Lower lobe of right lung (tissue), 2 donors: ENCODE results near the gene ADAM19. TPM values are rescaled to one million over a fixed set of nuclear protein-coding genes. Genes with fewer than 3 reads are reported as not detected.

Experiments
- ATAC-seq, 2 donors: fragments of 200-7000 bp; cut with Tn5 transposase; one replicate each; pipeline ENCODE4 v1.9.1; 2020 to 2022; ENCODE audit warnings: mild to moderate bottlenecking in 2 of 2, moderate library complexity in 2 of 2
- DNase-seq: peaks from one replicate; pipeline ENCODE4 v3.0.0-alpha.2; 2020
- H3K27ac ChIP-seq: fragments of 200-600 bp; one replicate; pipeline ENCODE4 v1.8.0; 2022
- H3K27me3 ChIP-seq: fragments of 200-600 bp; one replicate; pipeline ENCODE4 v1.8.0; 2022; ENCODE audit warnings: low read depth
- H3K36me3 ChIP-seq: fragments of 200-600 bp; one replicate; pipeline ENCODE4 v1.8.0; 2022; ENCODE audit warnings: mild to moderate bottlenecking
- H3K4me1 ChIP-seq: fragments of 200-600 bp; one replicate; pipeline ENCODE4 v1.8.0; 2022
- H3K4me3 ChIP-seq: fragments of 200-600 bp; one replicate; pipeline ENCODE4 v1.8.0; 2022; ENCODE audit warnings: mild to moderate bottlenecking
- H3K9me3 ChIP-seq: fragments of 200-600 bp; one replicate; pipeline ENCODE4 v1.8.0; 2022
- CTCF ChIP-seq: fragments of 200-600 bp; IDR thresholded peaks from one replicate; pipeline ENCODE4 v1.8.0; 2022; ENCODE audit warnings: antibody characterized with exemption, mild to moderate bottlenecking
- intact Hi-C: fragments of 100-400 bp; cut with DNase I; formaldehyde crosslinking; loops from one replicate; pipeline ENCODE4 v1.11.0; 2022
- total RNA-seq: library from RNA; stranded (reverse); fragmentation: NEBNext Ultra II Directional; extraction: Animal tissue kit (Norgen Biotek cat#: 25700); gene quantifications from one replicate; pipeline ENCODE4 v1.2.1, GENCODE V29; 2021
- donor health status: DM: no; HTN: yes; CAD: no; lungs with severe emphysema.

ADAM19 gene
- total RNA-seq, 1 donor from 2014 or later = 12.0 TPM

GRCh38 chr5:157514974-157515373 is 60.6 kb downstream of the ADAM19 start:
- no peaks in the 10 kb centered on the region for H3K27me3 ChIP-seq
- ATAC-seq (no peak), DNase-seq (no peak)
- H3K4me3 ChIP-seq = no peak overlapping the region
- H3K9me3 ChIP-seq = no peaks in the 10 kb centered on the region
- no peak overlapping the region for H3K27ac ChIP-seq
- intact Hi-C loops = no loop called here
- peaks cover 20% of the 10 kb centered on the region for H3K4me1 ChIP-seq
- H3K36me3 ChIP-seq = peaks cover 16% of the 10 kb centered on the region
- TF ChIP-seq CTCF = no peak

GRCh38 chr5:157513182-157513581 is 62.4 kb downstream of the ADAM19 start:
- intact Hi-C loops = no loop called here
- ATAC-seq = no peak

GRCh38 chr5:157511651-157512644 is 63.6 kb downstream of the ADAM19 start:
- H3K9me3 ChIP-seq = no peaks in the 10 kb centered on the region
- no peak overlapping the region for H3K4me3 ChIP-seq
- intact Hi-C loops = no loop called here
- peak; percentile 84 to 88 for ATAC-seq
- H3K4me1 ChIP-seq = peaks cover 16% of the 10 kb centered on the region
- no peak for TF ChIP-seq CTCF
- H3K27ac ChIP-seq = peak overlapping the region; percentile 33
- peaks cover 16% of the 10 kb centered on the region for H3K36me3 ChIP-seq
- no peaks in the 10 kb centered on the region for H3K27me3 ChIP-seq
- DNase-seq = peak; percentile 78

More at GRCh38 chr5:157513182-157513581, 62.4 kb downstream of the ADAM19 start:
- no peaks in the 10 kb centered on the region for H3K27me3 ChIP-seq
- no peak overlapping the region for H3K27ac ChIP-seq
- no peak for DNase-seq
- H3K4me3 ChIP-seq = no peak overlapping the region
- H3K4me1 ChIP-seq = peaks cover 20% of the 10 kb centered on the region
- H3K36me3 ChIP-seq = peaks cover 16% of the 10 kb centered on the region
- no peaks in the 10 kb centered on the region for H3K9me3 ChIP-seq
- TF ChIP-seq CTCF = no peak

GRCh38 chr5:157510682-157511081 is 64.9 kb downstream of the ADAM19 start:
- intact Hi-C loops = no loop called here
- DNase-seq = no peak

GRCh38 chr5:157509587-157509986 is 66.0 kb downstream of the ADAM19 start:
- intact Hi-C loops = no loop called here
- ATAC-seq (no peak), DNase-seq (no peak)
- no peak for TF ChIP-seq CTCF
- Histone ChIP-seq H3K36me3 (peaks cover 16% of the 10 kb centered on the region), H3K27me3 (no peaks in the 10 kb centered on the region), H3K27ac (no peak overlapping the region), H3K4me1 (peaks cover 17% of the 10 kb centered on the region), H3K9me3 (no peaks in the 10 kb centered on the region), H3K4me3 (no peak overlapping the region)

More at GRCh38 chr5:157510682-157511081, 64.9 kb downstream of the ADAM19 start:
- H3K27me3 ChIP-seq = no peaks in the 10 kb centered on the region
- ATAC-seq = no peak
- H3K4me1 ChIP-seq = peaks cover 15% of the 10 kb centered on the region
- H3K4me3 ChIP-seq = no peak overlapping the region
- H3K36me3 ChIP-seq = peaks cover 16% of the 10 kb centered on the region
- H3K27ac ChIP-seq = peak overlapping the region; percentile 20
- no peak for TF ChIP-seq CTCF
- no peaks in the 10 kb centered on the region for H3K9me3 ChIP-seq
